H9 (cell line): ENCODE measurements around the gene SYNPO2. TPM values are rescaled to one million over a fixed set of nuclear protein-coding genes. Genes with fewer than 3 reads are reported as not detected.

ENCODE experiments used
- DNase-seq: peaks from one replicate; pipeline ENCODE4 v3.0.0-alpha.2; 2017
- H2AFZ ChIP-seq: one replicate; pipeline ENCODE4 v1.6.1; 2013; ENCODE audit warnings: mild to moderate bottlenecking, low read length, control low read depth, moderate library complexity
- H2AK5ac ChIP-seq: 2 replicates; pipeline ENCODE4 v1.6.1; 2013; ENCODE audit warnings: low read length, control low read depth, mixed read lengths; ENCODE audit not compliant: insufficient read length
- H2BK120ac ChIP-seq: one replicate; pipeline ENCODE4 v1.6.1; 2013; ENCODE audit warnings: low read depth, mild to moderate bottlenecking, low read length, control low read depth, inconsistent platforms; ENCODE audit not compliant: poor library complexity, severe bottlenecking
- H2BK12ac ChIP-seq: 2 replicates; pipeline ENCODE4 v1.6.1; 2013; ENCODE audit warnings: low read length, control low read depth, mixed read lengths, low read depth; ENCODE audit not compliant: insufficient read length
- H2BK15ac ChIP-seq: 2 replicates; pipeline ENCODE4 v1.6.1; 2013; ENCODE audit warnings: low read depth, low read length, control low read depth
- H2BK20ac ChIP-seq: one replicate; pipeline ENCODE4 v1.6.1; 2013; ENCODE audit warnings: low read depth, mild to moderate bottlenecking, low read length, control low read depth, inconsistent platforms; ENCODE audit not compliant: poor library complexity, severe bottlenecking
- H2BK5ac ChIP-seq: 2 replicates; pipeline ENCODE4 v1.6.1; 2013; ENCODE audit warnings: low read length, control low read depth, mixed read lengths; ENCODE audit not compliant: insufficient read length
- H3K14ac ChIP-seq: 2 replicates; pipeline ENCODE4 v1.6.1; 2013; ENCODE audit warnings: low read length, control low read depth; ENCODE audit not compliant: insufficient read depth
- H3K18ac ChIP-seq: 2 replicates; pipeline ENCODE4 v1.6.1; 2013; ENCODE audit warnings: low read depth, mild to moderate bottlenecking, mixed read lengths, low read length, control low read depth; ENCODE audit not compliant: insufficient read length
- H3K23ac ChIP-seq: 2 replicates; pipeline ENCODE4 v1.6.1; 2013; ENCODE audit warnings: low read length, control low read depth, mixed read lengths, low read depth; ENCODE audit not compliant: insufficient read length
- H3K23me2 ChIP-seq: 2 replicates; pipeline ENCODE4 v1.6.1; 2013; ENCODE audit warnings: low read depth, mild to moderate bottlenecking, mixed read lengths, low read length, control low read depth; ENCODE audit not compliant: insufficient read length, poor library complexity, severe bottlenecking
- H3K27ac ChIP-seq: 2 replicates; pipeline ENCODE4 v1.5.1; 2013; ENCODE audit warnings: low read length, control low read depth, mixed read lengths, low read depth; ENCODE audit not compliant: insufficient read length
- H3K27me3 ChIP-seq: 2 replicates; pipeline ENCODE4 v1.6.1; 2013; ENCODE audit warnings: low read length, control low read depth, inconsistent platforms; ENCODE audit not compliant: insufficient read depth
- H3K4ac ChIP-seq: 2 replicates; pipeline ENCODE4 v1.6.1; 2013; ENCODE audit warnings: low read depth, mild to moderate bottlenecking, control low read depth, inconsistent platforms, low read length, moderate library complexity
- H3K4me1 ChIP-seq: 2 replicates; pipeline ENCODE4 v1.6.1; 2013; ENCODE audit warnings: low read length, control low read depth, inconsistent platforms; ENCODE audit not compliant: insufficient read depth
- H3K4me2 ChIP-seq: 2 replicates; pipeline ENCODE4 v1.6.1; 2013; ENCODE audit warnings: low read length, control low read depth, mixed read lengths; ENCODE audit not compliant: insufficient read length, insufficient read depth
- H3K56ac ChIP-seq: 2 replicates; pipeline ENCODE4 v1.6.1; 2013; ENCODE audit warnings: low read depth, mild to moderate bottlenecking, mixed read lengths, low read length, control low read depth; ENCODE audit not compliant: insufficient read length
- H3K79me1 ChIP-seq: 2 replicates; pipeline ENCODE4 v1.6.1; 2013; ENCODE audit warnings: low read depth, mild to moderate bottlenecking, moderate library complexity, low read length, control low read depth, inconsistent platforms; ENCODE audit not compliant: insufficient read depth, poor library complexity, severe bottlenecking
- H3K79me2 ChIP-seq: 2 replicates; pipeline ENCODE4 v1.6.1; 2013; ENCODE audit warnings: low read length, control low read depth, inconsistent platforms; ENCODE audit not compliant: insufficient read depth
- H3K9ac ChIP-seq: 2 replicates; pipeline ENCODE4 v1.6.1; 2013; ENCODE audit warnings: low read length, control low read depth, mixed read lengths; ENCODE audit not compliant: insufficient read length; ENCODE audit errors: extremely low read depth
- H3K9me3 ChIP-seq: one replicate; pipeline ENCODE4 v1.6.1; 2013; ENCODE audit warnings: low read depth, low read length, inconsistent platforms; ENCODE audit not compliant: control insufficient read depth
- H3T11ph ChIP-seq: one replicate; pipeline ENCODE4 v1.6.1; 2013; ENCODE audit warnings: mild to moderate bottlenecking, low read length, control low read depth, inconsistent platforms
- H4K20me1 ChIP-seq: one replicate; pipeline ENCODE4 v1.6.1; 2013; ENCODE audit not compliant: control insufficient read depth, insufficient read length, insufficient read depth
- H4K5ac ChIP-seq: 2 replicates; pipeline ENCODE4 v1.6.1; 2013; ENCODE audit warnings: low read depth, mild to moderate bottlenecking, mixed read lengths, low read length, control low read depth; ENCODE audit not compliant: insufficient read length
- H4K8ac ChIP-seq: replicated peaks from 2 replicates; pipeline ENCODE4 v1.6.1; 2013; ENCODE audit warnings: low read length, control low read depth, mixed read lengths, low read depth; ENCODE audit not compliant: insufficient read length
- H4K91ac ChIP-seq: 2 replicates; pipeline ENCODE4 v1.6.1; 2013; ENCODE audit warnings: low read depth, mild to moderate bottlenecking, moderate library complexity, mixed read lengths, low read length, control low read depth; ENCODE audit not compliant: insufficient read length
- H3K27ac Mint-ChIP-seq, 3 experiments: 2 replicates in 2 of 3; 3 replicates in 1 of 3; pipeline ENCODE4 v1.8.0; 2020 to 2021; ENCODE audit warnings: mixed read lengths in 3 of 3, mild to moderate bottlenecking in 1 of 3, moderate library complexity in 1 of 3
- H3K27me3 Mint-ChIP-seq: 2 replicates; pipeline ENCODE4 v1.8.0; 2021; ENCODE audit warnings: low read depth, mild to moderate bottlenecking, moderate library complexity, mixed read lengths
- H3K36me3 Mint-ChIP-seq, 3 experiments: 2 replicates in 2 of 3; 3 replicates in 1 of 3; pipeline ENCODE4 v1.8.0; 2020 to 2021; ENCODE audit warnings: low read depth in 3 of 3, mixed read lengths in 3 of 3; ENCODE audit not compliant: insufficient read depth in 1 of 3
- H3K4me1 Mint-ChIP-seq, 2 experiments: 2 replicates each; pipeline ENCODE4 v1.8.0; 2020; ENCODE audit warnings: mixed read lengths in 2 of 2
- H3K4me3 Mint-ChIP-seq, 2 experiments: 2 replicates in 1 of 2; 3 replicates in 1 of 2; pipeline ENCODE4 v1.8.0; 2020 to 2021; ENCODE audit warnings: mild to moderate bottlenecking in 2 of 2, mixed read lengths in 2 of 2, moderate library complexity in 1 of 2
- H3K9me3 Mint-ChIP-seq, 2 experiments: 2 replicates in 1 of 2; 3 replicates in 1 of 2; pipeline ENCODE4 v1.8.0; 2020; ENCODE audit warnings: mild to moderate bottlenecking in 2 of 2, mixed read lengths in 2 of 2, moderate library complexity in 1 of 2
- CTCF ChIP-seq: fragments of 200-600 bp; sonication (generic); conservative IDR thresholded peaks from 3 replicates; pipeline ENCODE4 v1.8.0; 2021; ENCODE audit warnings: antibody characterized with exemption, mild to moderate bottlenecking
- WGBS: extraction: QIAGEN DNeasy Blood & Tissue Kit; methylation state at CpG from one replicate; pipeline ENCODE4 v1.1.7; 2013; ENCODE audit warnings: missing lambda C conversion rate, low lambda C conversion rate, mixed read lengths; ENCODE audit not compliant: insufficient read length; ENCODE audit errors: extremely low coverage; 5-methylcytosine and 5-hydroxymethylcytosine counted together
- total RNA-seq: library from RNA; stranded (reverse); gene quantifications from 2 replicates; pipeline ENCODE4 v1.2.1, GENCODE V29; 2021

The SYNPO2 gene
- total RNA-seq, 1 experiment from 2014 or later: 1.1 TPM

- no peak overlapping the region for H2AK5ac ChIP-seq
- H3K4me2 ChIP-seq: no peak overlapping the region
- H3K27ac ChIP-seq: no peak overlapping the region
- no peak for TF ChIP-seq CTCF
- H4K5ac ChIP-seq: no peak overlapping the region
- DNase-seq: no peak
- H4K20me1 ChIP-seq: no peaks in the 10 kb centered on the region
- no peaks in the 10 kb centered on the region for H3K79me1 ChIP-seq
- no peaks in the 10 kb centered on the region for H3K23me2 ChIP-seq
- peaks cover 8 to 11% of the 10 kb centered on the region in 2 experiments for H3K4me1 Mint-ChIP-seq
- no CpG with 5 or more reads among the region's 2 CpGs for WGBS
- no peaks in the 10 kb centered on the region for H3K9me3 Mint-ChIP-seq
- no peak overlapping the region for H3K27ac Mint-ChIP-seq
- no peak overlapping the region for H3K4ac ChIP-seq
- no peaks in the 10 kb centered on the region for H3K27me3 Mint-ChIP-seq
- H3K79me2 ChIP-seq: no peaks in the 10 kb centered on the region
- no peaks in the 10 kb centered on the region for H3K4me1 ChIP-seq
- no peak overlapping the region for H3K9ac ChIP-seq
- H2BK15ac ChIP-seq: no peak overlapping the region
- H3K23ac ChIP-seq: no peak overlapping the region
- H3K4me3 Mint-ChIP-seq: no peak overlapping the region
- H2AFZ ChIP-seq: no peak overlapping the region
- no peak overlapping the region for H2BK12ac ChIP-seq
- no peak overlapping the region for H2BK5ac ChIP-seq
- no peak overlapping the region for H3K56ac ChIP-seq
- H2BK120ac ChIP-seq: no peak overlapping the region
- no peak overlapping the region for H4K8ac ChIP-seq
- H3K36me3 Mint-ChIP-seq: no peaks in the 10 kb centered on the region
- no peaks in the 10 kb centered on the region for H3K9me3 ChIP-seq
- H3K18ac ChIP-seq: no peak overlapping the region
- H3K14ac ChIP-seq: no peak overlapping the region
- H3K27me3 ChIP-seq: no peaks in the 10 kb centered on the region
- no peak overlapping the region for H2BK20ac ChIP-seq
- H3T11ph ChIP-seq: no peak overlapping the region
- H4K91ac ChIP-seq: no peak overlapping the region
Measured at GRCh38 chr4:118983293-118983692, 94.6 kb downstream of the SYNPO2 start.
